Activated T-helper 1 cell treated with anti-CD3 and anti-CD28 coated beads, Interleukin-12 subunit alpha, Interleukin-12 subunit beta, Interleukin-2, Interleukin-4 antibody, amounts not matched to agents 30 ng/mL and 10 ng/mL and 1 ng/mL, durations not matched to agents 14 hours and 24 hours and 36 hours (primary cell): ENCODE data around the gene THRB. TPM values are rescaled to one million over a fixed set of nuclear protein-coding genes. Genes with fewer than 3 reads are reported as not detected.

Experiments
- DNase-seq: peaks from one replicate; pipeline ENCODE4 v3.0.0; 2021; ENCODE audit warnings: low spot score
- H3K27ac Mint-ChIP-seq: one replicate; pipeline ENCODE4 v1.8.0; 2021; ENCODE audit warnings: mild to moderate bottlenecking, mixed read lengths
- H3K27me3 Mint-ChIP-seq: one replicate; pipeline ENCODE4 v1.8.0; 2022; ENCODE audit warnings: mild to moderate bottlenecking, moderate library complexity, mixed read lengths; ENCODE audit not compliant: insufficient read depth
- H3K36me3 Mint-ChIP-seq: one replicate; pipeline ENCODE4 v1.8.0; 2021; ENCODE audit warnings: low read depth, mixed read lengths
- H3K4me1 Mint-ChIP-seq: one replicate; pipeline ENCODE4 v1.8.0; 2021; ENCODE audit warnings: low read depth, mixed read lengths
- H3K4me3 Mint-ChIP-seq: one replicate; pipeline ENCODE4 v1.8.0; 2021; ENCODE audit warnings: mild to moderate bottlenecking, moderate library complexity, mixed read lengths
- H3K9me3 Mint-ChIP-seq: one replicate; pipeline ENCODE4 v1.8.0; 2021; ENCODE audit warnings: mixed read lengths
- intact Hi-C: fragments of 100-400 bp; cut with micrococcal nuclease; formaldehyde crosslinking; loops from one replicate; pipeline ENCODE4 v1.15.1; 2024
- total RNA-seq: library from RNA; stranded (reverse); gene quantifications from 2 replicates; pipeline ENCODE4 v1.2.3, GENCODE V29; 2022

THRB gene
- total RNA-seq, 1 donor from 2014 or later, result not detected

- intact Hi-C loops, result no loop called here
- no peak overlapping the region for H3K27ac Mint-ChIP-seq
- DNase-seq, result no peak
- no peak overlapping the region for H3K4me3 Mint-ChIP-seq
- H3K27me3 Mint-ChIP-seq, result no peaks in the 10 kb centered on the region
- H3K9me3 Mint-ChIP-seq, result no peaks in the 10 kb centered on the region
- H3K36me3 Mint-ChIP-seq, result no peaks in the 10 kb centered on the region
- no peaks in the 10 kb centered on the region for H3K4me1 Mint-ChIP-seq
Measured at GRCh38 chr3:24382647-24383046, 112.0 kb downstream of the THRB start.

GRCh38 chr3:24379936-24380335, 114.7 kb downstream of the THRB start:
- no peak overlapping the region for H3K27ac Mint-ChIP-seq
- no peak overlapping the region for H3K4me3 Mint-ChIP-seq
- DNase-seq, result no peak
- H3K9me3 Mint-ChIP-seq, result no peaks in the 10 kb centered on the region
- no peaks in the 10 kb centered on the region for H3K36me3 Mint-ChIP-seq
- no peaks in the 10 kb centered on the region for H3K4me1 Mint-ChIP-seq
- intact Hi-C loops, result no loop called here
- no peaks in the 10 kb centered on the region for H3K27me3 Mint-ChIP-seq

GRCh38 chr3:24378313-24378712, 116.3 kb downstream of the THRB start:
- Mint-ChIP-seq H3K27me3 (no peaks in the 10 kb centered on the region), H3K4me1 (no peaks in the 10 kb centered on the region)

GRCh38 chr3:24377218-24377993, 117.2 kb downstream of the THRB start:
- Mint-ChIP-seq H3K27ac (no peak overlapping the region), H3K36me3 (no peaks in the 10 kb centered on the region), H3K4me1 (no peaks in the 10 kb centered on the region), H3K9me3 (no peaks in the 10 kb centered on the region), H3K4me3 (no peak overlapping the region), H3K27me3 (no peaks in the 10 kb centered on the region)
- intact Hi-C loops, result no loop called here
- no peak for DNase-seq

More at GRCh38 chr3:24378313-24378712, 116.3 kb downstream of the THRB start:
- Mint-ChIP-seq H3K36me3 (no peaks in the 10 kb centered on the region), H3K27ac (no peak overlapping the region), H3K9me3 (no peaks in the 10 kb centered on the region), H3K4me3 (no peak overlapping the region)
- intact Hi-C loops, result no loop called here
- no peak for DNase-seq

GRCh38 chr3:24375947-24376384, 118.7 kb downstream of the THRB start:
- Mint-ChIP-seq H3K27ac (no peak overlapping the region), H3K4me3 (no peak overlapping the region), H3K27me3 (no peaks in the 10 kb centered on the region), H3K36me3 (no peaks in the 10 kb centered on the region), H3K9me3 (no peaks in the 10 kb centered on the region), H3K4me1 (no peaks in the 10 kb centered on the region)
- DNase-seq, result no peak
- intact Hi-C loops, result no loop called here

- Mint-ChIP-seq H3K4me3 (no peak overlapping the region), H3K36me3 (no peaks in the 10 kb centered on the region), H3K4me1 (no peaks in the 10 kb centered on the region), H3K27ac (no peak overlapping the region), H3K27me3 (no peaks in the 10 kb centered on the region), H3K9me3 (no peaks in the 10 kb centered on the region)
- intact Hi-C loops, result no loop called here
- no peak for DNase-seq
Measured at GRCh38 chr3:24374801-24375200, 119.8 kb downstream of the THRB start.

GRCh38 chr3:24373198-24373959, 121.3 kb downstream of the THRB start:
- no peaks in the 10 kb centered on the region for H3K36me3 Mint-ChIP-seq
- no peaks in the 10 kb centered on the region for H3K4me1 Mint-ChIP-seq
- H3K9me3 Mint-ChIP-seq, result no peaks in the 10 kb centered on the region
- intact Hi-C loops, result no loop called here
- H3K27me3 Mint-ChIP-seq, result no peaks in the 10 kb centered on the region
- no peak for DNase-seq
- H3K4me3 Mint-ChIP-seq, result no peak overlapping the region
- no peak overlapping the region for H3K27ac Mint-ChIP-seq

- no peak for DNase-seq
- intact Hi-C loops, result no loop called here
- Mint-ChIP-seq H3K4me1 (no peaks in the 10 kb centered on the region), H3K9me3 (no peaks in the 10 kb centered on the region), H3K27me3 (no peaks in the 10 kb centered on the region), H3K27ac (no peak overlapping the region), H3K4me3 (no peak overlapping the region), H3K36me3 (no peaks in the 10 kb centered on the region)
Measured at GRCh38 chr3:24372559-24373197, 122.0 kb downstream of the THRB start.

GRCh38 chr3:24370352-24371090, 124.1 kb downstream of the THRB start:
- intact Hi-C loops, result no loop called here
- Mint-ChIP-seq H3K27ac (no peak overlapping the region), H3K4me3 (no peak overlapping the region), H3K4me1 (no peaks in the 10 kb centered on the region), H3K27me3 (no peaks in the 10 kb centered on the region), H3K9me3 (no peaks in the 10 kb centered on the region), H3K36me3 (no peaks in the 10 kb centered on the region)
- no peak for DNase-seq

GRCh38 chr3:24368605-24369004, 126.0 kb downstream of the THRB start:
- Mint-ChIP-seq H3K27ac (no peak overlapping the region), H3K4me3 (no peak overlapping the region), H3K27me3 (no peaks in the 10 kb centered on the region), H3K36me3 (no peaks in the 10 kb centered on the region), H3K4me1 (no peaks in the 10 kb centered on the region), H3K9me3 (no peaks in the 10 kb centered on the region)
- DNase-seq, result no peak
- intact Hi-C loops, result no loop called here

GRCh38 chr3:24367664-24368264, 126.9 kb downstream of the THRB start:
- no peak overlapping the region for H3K4me3 Mint-ChIP-seq
- H3K27ac Mint-ChIP-seq, result no peak overlapping the region
- H3K27me3 Mint-ChIP-seq, result no peaks in the 10 kb centered on the region
- H3K36me3 Mint-ChIP-seq, result no peaks in the 10 kb centered on the region
- intact Hi-C loops, result no loop called here
- DNase-seq, result no peak
- H3K4me1 Mint-ChIP-seq, result no peaks in the 10 kb centered on the region
- H3K9me3 Mint-ChIP-seq, result no peaks in the 10 kb centered on the region

- H3K9me3 Mint-ChIP-seq, result no peaks in the 10 kb centered on the region
- DNase-seq, result no peak
- H3K27ac Mint-ChIP-seq, result no peak overlapping the region
- H3K27me3 Mint-ChIP-seq, result no peaks in the 10 kb centered on the region
- H3K4me1 Mint-ChIP-seq, result no peaks in the 10 kb centered on the region
- intact Hi-C loops, result no loop called here
- H3K36me3 Mint-ChIP-seq, result no peaks in the 10 kb centered on the region
- H3K4me3 Mint-ChIP-seq, result no peak overlapping the region
Measured at GRCh38 chr3:24367216-24367615, 127.4 kb downstream of the THRB start.
